Endodermal cell (in vitro differentiated cells): ENCODE data around the gene MUC16. TPM values are rescaled to one million over a fixed set of nuclear protein-coding genes. Genes with fewer than 3 reads are reported as not detected.

Experiments used
- DNase-seq: peaks from one replicate; pipeline ENCODE4 v3.0.0-alpha.2; 2017
- H3K27ac ChIP-seq: 2 replicates; pipeline ENCODE4 v1.5.1; 2013; ENCODE audit warnings: mild to moderate bottlenecking, low read depth, low read length, moderate library complexity
- H3K27me3 ChIP-seq: 2 replicates; pipeline ENCODE4 v1.6.1; 2013; ENCODE audit warnings: mild to moderate bottlenecking, low read length, moderate library complexity; ENCODE audit not compliant: insufficient read depth, control insufficient read depth, poor library complexity, severe bottlenecking
- H3K36me3 ChIP-seq: 2 replicates; pipeline ENCODE4 v1.7.0; 2013; ENCODE audit warnings: mild to moderate bottlenecking, low read length, moderate library complexity; ENCODE audit not compliant: control insufficient read depth, insufficient read depth
- H3K4me1 ChIP-seq: one replicate; pipeline ENCODE4 v1.7.0; 2013; ENCODE audit warnings: low read length; ENCODE audit not compliant: control insufficient read depth, insufficient read depth
- H3K4me3 ChIP-seq: 2 replicates; pipeline ENCODE4 v1.5.1; 2013; ENCODE audit warnings: mild to moderate bottlenecking, low read length, moderate library complexity
- H3K9ac ChIP-seq: 2 replicates; pipeline ENCODE4 v1.6.1; 2013; ENCODE audit warnings: mild to moderate bottlenecking, low read length, moderate library complexity; ENCODE audit not compliant: poor library complexity, severe bottlenecking; ENCODE audit errors: extremely low read depth
- H3K9me3 ChIP-seq: 2 replicates; pipeline ENCODE4 v1.6.1; 2013; ENCODE audit warnings: mild to moderate bottlenecking, low read length, moderate library complexity; ENCODE audit not compliant: control insufficient read depth
- H3K27ac Mint-ChIP-seq: 2 replicates; pipeline ENCODE4 v1.8.0; 2020; ENCODE audit warnings: mixed read lengths
- H3K27me3 Mint-ChIP-seq: 2 replicates; pipeline ENCODE4 v1.8.0; 2021; ENCODE audit warnings: mild to moderate bottlenecking, mixed read lengths; ENCODE audit not compliant: insufficient read depth
- H3K36me3 Mint-ChIP-seq: 2 replicates; pipeline ENCODE4 v1.8.0; 2020; ENCODE audit warnings: low read depth, mixed read lengths
- H3K4me1 Mint-ChIP-seq: 2 replicates; pipeline ENCODE4 v1.8.0; 2020; ENCODE audit warnings: mixed read lengths
- H3K4me3 Mint-ChIP-seq: 2 replicates; pipeline ENCODE4 v1.8.0; 2020; ENCODE audit warnings: mild to moderate bottlenecking, moderate library complexity, mixed read lengths
- H3K9me3 Mint-ChIP-seq: 2 replicates; pipeline ENCODE4 v1.8.0; 2020; ENCODE audit warnings: mild to moderate bottlenecking, mixed read lengths
- CTCF ChIP-seq: fragments of 200-600 bp; sonication (generic); conservative IDR thresholded peaks from 2 replicates; pipeline ENCODE4 v1.5.0; 2021; ENCODE audit warnings: antibody characterized with exemption, mild to moderate bottlenecking
- WGBS, 2 experiments: methylation state at CpG; one replicate each; pipeline versions ENCODE4 v1.1.5 to v1.1.7; 2013; ENCODE audit warnings: missing lambda C conversion rate in 2 of 2, mixed read lengths in 1 of 2; ENCODE audit not compliant: insufficient coverage in 1 of 2, insufficient read length in 1 of 2; 5-methylcytosine and 5-hydroxymethylcytosine counted together
- total RNA-seq, 2 donors: library from RNA; stranded (reverse); fragmentation: NEBNext Ultra II Directional in 1 of 2; extraction: Animal tissue kit (Norgen Biotek cat#: 25700) in 1 of 2; gene quantifications; 2 replicates in 1 of 2; 3 replicates in 1 of 2; pipeline ENCODE4 v1.2.1, GENCODE V29; 2021

The MUC16 gene
- total RNA-seq, 2 donors from 2014 or later = 0.13 to 0.40 TPM

DNA sequence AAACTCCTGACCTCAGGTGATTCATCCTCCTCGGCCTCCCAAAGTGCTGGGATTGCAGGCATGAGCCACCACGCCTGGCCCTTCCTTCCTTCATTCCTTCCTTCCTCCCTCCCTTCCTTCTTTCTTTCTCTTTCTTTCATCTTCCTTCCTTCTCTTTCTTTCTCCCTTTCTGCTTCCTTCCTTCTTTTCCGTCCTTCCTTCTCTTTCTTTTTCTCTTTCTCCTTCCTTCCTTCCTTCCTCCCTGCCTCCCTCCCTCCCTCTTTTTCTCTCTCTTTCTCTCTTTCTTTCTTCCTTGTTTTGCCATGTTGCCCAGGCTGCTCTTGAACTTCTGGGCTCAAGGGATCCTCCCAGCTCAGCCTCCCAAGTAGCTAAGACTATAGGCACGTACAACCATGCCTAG lies 36.5 kb upstream of the MUC16 start:
- Histone ChIP-seq H3K36me3 (no peaks in the 10 kb centered on the region), H3K27me3 (no peaks in the 10 kb centered on the region), H3K9ac (no peak overlapping the region), H3K27ac (no peak overlapping the region), H3K4me3 (no peak overlapping the region), H3K4me1 (no peaks in the 10 kb centered on the region), H3K9me3 (no peaks in the 10 kb centered on the region)
- H3K4me3 Mint-ChIP-seq = no peak overlapping the region
- no peaks in the 10 kb centered on the region for H3K9me3 Mint-ChIP-seq
- 77 to 80% methylated on average over 3 to 4 of the region's 4 CpGs for WGBS, 2 experiments
- no peaks in the 10 kb centered on the region for H3K36me3 Mint-ChIP-seq
- DNase-seq = no peak
- H3K4me1 Mint-ChIP-seq = peaks cover 4% of the 10 kb centered on the region
- TF ChIP-seq CTCF = no peak
- H3K27ac Mint-ChIP-seq = no peak overlapping the region
- H3K27me3 Mint-ChIP-seq = peaks cover 15% of the 10 kb centered on the region

- no peak for DNase-seq
- peaks cover 15% of the 10 kb centered on the region for H3K27me3 Mint-ChIP-seq
- H3K9me3 Mint-ChIP-seq = no peaks in the 10 kb centered on the region
- H3K4me1 Mint-ChIP-seq = peaks cover 4% of the 10 kb centered on the region
- no peak overlapping the region for H3K27ac Mint-ChIP-seq
- Histone ChIP-seq H3K4me3 (no peak overlapping the region), H3K27me3 (no peaks in the 10 kb centered on the region), H3K4me1 (no peaks in the 10 kb centered on the region), H3K9ac (no peak overlapping the region), H3K27ac (no peak overlapping the region), H3K36me3 (no peaks in the 10 kb centered on the region), H3K9me3 (no peaks in the 10 kb centered on the region)
- WGBS, 2 experiments = 87 to 90% methylated on average over 2 to 3 of the region's 3 CpGs
- no peak for TF ChIP-seq CTCF
- H3K36me3 Mint-ChIP-seq = no peaks in the 10 kb centered on the region
- H3K4me3 Mint-ChIP-seq = no peak overlapping the region
These were observed 34.2 kb upstream of the MUC16 start for GRCh38 chr19:9044449-9044848.

DNA sequence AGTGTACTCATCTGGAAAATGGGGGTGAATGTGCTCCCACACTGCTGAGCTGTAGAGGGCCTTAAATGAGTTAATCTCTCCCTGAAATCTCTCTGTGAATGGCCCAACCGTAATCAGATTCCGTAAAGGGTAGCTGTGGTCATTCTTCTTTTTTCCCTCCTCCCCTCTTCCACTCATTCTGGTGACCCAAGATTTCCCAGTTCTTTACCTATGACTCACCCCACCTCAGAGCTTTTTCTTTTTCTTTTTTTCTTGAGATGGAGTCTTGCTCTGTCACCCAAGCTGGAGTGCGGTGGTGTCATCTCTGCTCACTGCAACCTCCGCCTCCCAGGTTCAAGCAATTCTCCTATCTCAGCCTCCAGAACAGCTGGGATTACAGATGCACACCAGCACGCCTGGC lies 33.3 kb upstream of the MUC16 start:
- Mint-ChIP-seq H3K9me3 (no peaks in the 10 kb centered on the region), H3K4me3 (no peak overlapping the region), H3K36me3 (no peaks in the 10 kb centered on the region), H3K27me3 (peaks cover 15% of the 10 kb centered on the region), H3K27ac (peak overlapping the region; percentile 11), H3K4me1 (peaks cover 4% of the 10 kb centered on the region)
- Histone ChIP-seq H3K27me3 (no peaks in the 10 kb centered on the region), H3K9ac (no peak overlapping the region), H3K9me3 (no peaks in the 10 kb centered on the region), H3K27ac (no peak overlapping the region), H3K4me3 (no peak overlapping the region), H3K36me3 (no peaks in the 10 kb centered on the region), H3K4me1 (no peaks in the 10 kb centered on the region)
- no peak for TF ChIP-seq CTCF
- WGBS, 2 experiments = 92 to 94% methylated on average over 3 to 5 of the region's 5 CpGs
- no peak for DNase-seq
